KMS-11 (cell line): ENCODE data around the gene PHLDB3.

Experiments
- H2AFZ ChIP-seq: fragments of 200-600 bp; sonication (generic); 2 replicates; pipeline ENCODE4 v1.6.1; 2016; ENCODE audit warnings: antibody characterized with exemption, mixed run types, low read depth
- H3K27ac ChIP-seq: fragments of 200-600 bp; sonication (generic); 2 replicates; pipeline ENCODE4 v1.6.1; 2016; ENCODE audit warnings: mild to moderate bottlenecking, mixed run types
- H3K27me3 ChIP-seq: fragments of 200-600 bp; sonication (generic); 2 replicates; pipeline ENCODE4 v1.6.1; 2017; ENCODE audit warnings: mild to moderate bottlenecking, low read depth, mixed run types, moderate library complexity; ENCODE audit not compliant: insufficient read depth
- H3K36me3 ChIP-seq: fragments of 200-600 bp; sonication (generic); 2 replicates; pipeline ENCODE4 v1.6.1; 2017; ENCODE audit warnings: mild to moderate bottlenecking, mixed run types; ENCODE audit not compliant: insufficient read depth
- H3K4me1 ChIP-seq: fragments of 200-600 bp; sonication (generic); 2 replicates; pipeline ENCODE4 v1.6.1; 2016; ENCODE audit warnings: mild to moderate bottlenecking, low read depth, mixed run types; ENCODE audit not compliant: poor library complexity, severe bottlenecking
- H3K4me2 ChIP-seq: fragments of 200-600 bp; sonication (generic); 2 replicates; pipeline ENCODE4 v1.7.0; 2016; ENCODE audit warnings: mild to moderate bottlenecking, mixed run types
- H3K4me3 ChIP-seq: fragments of 200-600 bp; sonication (generic); IDR thresholded peaks from 2 replicates; pipeline ENCODE4 v1.6.1; 2017; ENCODE audit warnings: low read depth, low read length, mixed read lengths; ENCODE audit not compliant: insufficient read depth
- H3K79me2 ChIP-seq: fragments of 200-600 bp; sonication (generic); 2 replicates; pipeline ENCODE4 v1.6.1; 2016; ENCODE audit warnings: low read depth, mixed run types; ENCODE audit not compliant: insufficient read depth
- H3K9ac ChIP-seq: fragments of 200-600 bp; sonication (generic); 2 replicates; pipeline ENCODE4 v1.6.1; 2016; ENCODE audit warnings: mild to moderate bottlenecking, mixed run types
- H4K20me1 ChIP-seq: fragments of 200-600 bp; sonication (generic); 2 replicates; pipeline ENCODE4 v1.6.1; 2016; ENCODE audit warnings: mild to moderate bottlenecking, mixed run types; ENCODE audit not compliant: insufficient read depth
- CTCF ChIP-seq: fragments of 200-600 bp; sonication (generic); conservative IDR thresholded peaks from 2 replicates; pipeline ENCODE4 v1.6.1; 2017; ENCODE audit warnings: low read depth, mild to moderate bottlenecking, antibody characterized with exemption, low read length, moderate library complexity, mixed read lengths

Gene PHLDB3

GRCh38 chr19:43463381-43464133 lies 41.0 kb downstream of the PHLDB3 start:
- Histone ChIP-seq H3K9ac (peak overlapping the region; percentile 1; the same call in 1 of the 2 replicates), H3K36me3 (no peaks in the 10 kb centered on the region), H3K4me1 (peaks cover 8% of the 10 kb centered on the region), H4K20me1 (no peaks in the 10 kb centered on the region), H3K27me3 (peaks cover 2% of the 10 kb centered on the region; the same call in 1 of the 2 replicates), H3K4me3 (no peak overlapping the region), H3K4me2 (peak overlapping the region; percentile 76), H3K27ac (peak overlapping the region; percentile 3; the same call in 1 of the 2 replicates), H3K79me2 (no peaks in the 10 kb centered on the region), H2AFZ (peak overlapping the region; percentile 93)
- TF ChIP-seq CTCF = no peak

DNA sequence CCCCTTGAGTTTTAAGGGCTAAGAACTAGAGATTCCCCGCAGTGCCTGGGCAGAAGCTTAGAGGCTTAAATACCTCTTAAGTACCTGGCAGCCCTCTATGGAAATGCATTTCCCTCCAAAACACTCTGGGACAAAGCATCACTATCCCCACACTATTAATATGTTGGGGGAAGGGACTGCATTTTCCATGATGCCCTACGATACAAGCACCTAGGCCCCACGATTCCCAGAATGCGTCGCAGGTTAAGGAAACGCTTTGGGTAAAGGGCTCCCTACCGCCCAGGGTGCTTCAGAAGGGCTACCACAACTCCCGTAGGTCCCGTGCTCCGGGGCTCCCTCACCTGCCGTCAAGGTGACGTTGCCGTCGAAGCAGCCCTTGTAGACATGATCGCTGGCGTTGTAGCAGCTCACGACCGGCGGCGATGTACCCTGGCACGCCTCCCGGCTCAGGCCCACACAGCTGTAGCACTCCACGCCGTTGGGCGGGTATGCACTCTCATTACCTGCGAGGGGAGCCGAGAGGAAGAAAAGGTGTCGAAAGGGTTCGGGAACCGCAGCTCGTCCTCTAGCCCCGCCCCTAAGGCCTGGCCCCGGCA lies 41.7 kb downstream of the PHLDB3 start:
- Histone ChIP-seq H3K27ac (no peak overlapping the region), H3K79me2 (no peaks in the 10 kb centered on the region), H2AFZ (peak overlapping the region; percentile 93), H3K36me3 (no peaks in the 10 kb centered on the region), H3K4me3 (no peak overlapping the region), H3K4me1 (peaks cover 8% of the 10 kb centered on the region), H3K4me2 (peak overlapping the region; percentile 50; the same call in 1 of the 2 replicates), H3K27me3 (peaks cover 2% of the 10 kb centered on the region; the same call in 1 of the 2 replicates), H4K20me1 (no peaks in the 10 kb centered on the region), H3K9ac (no peak overlapping the region)
- TF ChIP-seq CTCF = no peak

GRCh38 chr19:43462383-43462782 lies 42.2 kb downstream of the PHLDB3 start:
- Histone ChIP-seq H3K4me2 (no peak overlapping the region), H3K36me3 (no peaks in the 10 kb centered on the region), H3K27me3 (peaks cover 2% of the 10 kb centered on the region; the same call in 1 of the 2 replicates), H3K79me2 (no peaks in the 10 kb centered on the region), H2AFZ (no peak overlapping the region), H3K4me3 (no peak overlapping the region), H3K9ac (no peak overlapping the region), H3K27ac (no peak overlapping the region), H4K20me1 (no peaks in the 10 kb centered on the region), H3K4me1 (peaks cover 8% of the 10 kb centered on the region)
- no peak for TF ChIP-seq CTCF

- Histone ChIP-seq H3K4me3 (no peak overlapping the region), H3K4me1 (peaks cover 8% of the 10 kb centered on the region), H3K36me3 (no peaks in the 10 kb centered on the region), H4K20me1 (no peaks in the 10 kb centered on the region), H3K27ac (no peak overlapping the region), H3K9ac (no peak overlapping the region), H2AFZ (peak overlapping the region; percentile 22; the same call in 1 of the 2 replicates), H3K79me2 (no peaks in the 10 kb centered on the region), H3K27me3 (peaks cover 2% of the 10 kb centered on the region; the same call in 1 of the 2 replicates), H3K4me2 (no peak overlapping the region)
- TF ChIP-seq CTCF = no peak
These were observed 43.2 kb downstream of the PHLDB3 start for GRCh38 chr19:43461303-43461702.
